GM10847 (cell line): Measurements from ENCODE around the gene ARHGAP8.

Experiments used
- POLR2A ChIP-seq: IDR thresholded peaks from 2 replicates; pipeline ENCODE4 v1.6.1; 2011; ENCODE audit not compliant: insufficient read length; ENCODE audit errors: extremely low read depth

ARHGAP8 gene

DNA sequence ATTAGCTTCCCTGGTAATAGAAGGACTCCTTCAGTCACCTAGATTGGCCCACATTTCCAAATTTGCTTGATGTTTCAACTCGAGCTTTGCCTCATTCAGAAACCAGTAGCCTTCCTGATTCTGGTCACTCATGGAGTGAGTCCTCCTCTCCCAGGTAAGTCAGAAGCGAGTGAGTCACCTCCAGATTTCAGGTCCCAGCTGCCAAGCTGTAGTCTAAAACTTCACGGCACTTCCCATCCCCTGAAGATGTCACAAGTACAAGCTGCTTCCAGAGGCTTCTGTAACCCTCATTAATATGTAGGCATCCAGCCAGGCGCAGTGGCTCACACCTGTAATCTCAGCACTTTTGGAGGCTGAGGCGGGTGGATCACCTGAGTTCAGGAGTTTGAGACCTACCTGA, 23.5 kb downstream of the ARHGAP8 start:
- TF ChIP-seq POLR2A = no peak

DNA sequence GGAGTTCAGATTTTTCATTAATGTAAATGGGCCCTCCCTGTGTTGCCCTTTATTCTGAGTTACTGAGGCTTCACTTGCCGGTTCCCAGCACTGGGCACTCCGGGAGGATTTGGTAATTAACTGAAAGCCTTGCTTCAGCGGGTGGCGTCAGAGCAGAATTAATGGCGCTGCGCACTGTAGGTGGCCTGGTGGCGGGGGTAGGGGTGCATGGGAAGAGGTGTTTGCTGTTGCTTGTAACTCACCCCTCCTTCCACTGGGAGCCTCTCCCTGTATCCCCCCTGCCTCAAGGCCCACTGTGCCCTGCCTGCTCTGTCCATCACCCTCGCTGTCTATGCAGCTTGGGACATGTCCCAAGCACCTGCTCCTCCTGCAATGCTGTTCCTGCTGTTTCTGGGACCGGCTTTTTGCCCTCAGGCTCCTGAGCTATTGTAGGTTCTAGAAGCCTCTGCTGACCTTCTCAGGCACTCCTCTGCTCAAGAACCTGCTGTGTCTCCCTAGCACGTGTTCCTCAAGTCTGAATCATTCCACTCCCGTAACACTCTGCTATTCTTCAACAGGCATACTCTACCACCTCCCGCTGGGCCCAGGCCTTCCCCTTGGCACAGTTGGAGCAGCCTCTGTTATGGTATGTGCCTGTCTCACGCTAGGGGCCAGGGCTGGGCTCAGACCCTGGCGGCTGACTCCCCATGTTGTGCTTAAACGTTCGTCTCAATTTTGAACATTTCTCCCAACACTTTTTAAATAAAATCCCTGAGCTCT, 24.4 kb downstream of the ARHGAP8 start:
- no peak for TF ChIP-seq POLR2A

- no peak for TF ChIP-seq POLR2A
These were observed 25.0 kb downstream of the ARHGAP8 start for GRCh38 chr22:44777364-44777755.

- TF ChIP-seq POLR2A = no peak
These were observed 28.6 kb downstream of the ARHGAP8 start for GRCh38 chr22:44780876-44781449.

DNA sequence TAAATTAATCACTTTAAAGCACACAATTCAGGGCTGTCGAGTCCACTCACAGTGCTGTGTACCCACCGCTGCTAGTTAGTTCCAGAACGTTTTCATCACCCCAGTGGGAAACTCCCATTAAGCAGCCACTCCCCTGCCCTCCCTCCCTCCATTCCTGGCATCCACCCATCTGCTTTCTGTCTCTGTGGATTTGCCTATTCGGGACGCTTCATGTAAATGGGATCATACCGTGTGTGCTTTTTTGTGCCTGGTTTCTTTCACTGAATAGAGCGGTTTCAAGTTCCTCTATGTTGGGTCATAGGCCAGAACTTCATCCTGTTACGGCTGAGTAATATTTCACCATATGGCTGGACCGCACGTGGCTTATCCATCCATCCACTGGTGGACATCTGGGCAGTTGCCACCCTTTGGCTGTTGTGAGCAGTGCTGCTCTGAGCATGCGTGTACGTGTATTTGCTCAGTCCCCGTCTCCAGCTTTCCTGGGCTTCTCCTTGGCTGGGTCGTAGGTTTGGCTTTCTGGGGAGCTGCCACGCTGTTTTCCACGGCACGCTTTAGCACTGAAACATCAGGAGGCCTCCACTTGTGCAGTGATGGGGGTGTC, 30.1 kb downstream of the ARHGAP8 start:
- TF ChIP-seq POLR2A = no peak

- no peak for TF ChIP-seq POLR2A
These were observed 30.7 kb downstream of the ARHGAP8 start for GRCh38 chr22:44783091-44783490.

GRCh38 chr22:44783581-44783980, 31.2 kb downstream of the ARHGAP8 start:
- no peak for TF ChIP-seq POLR2A

DNA sequence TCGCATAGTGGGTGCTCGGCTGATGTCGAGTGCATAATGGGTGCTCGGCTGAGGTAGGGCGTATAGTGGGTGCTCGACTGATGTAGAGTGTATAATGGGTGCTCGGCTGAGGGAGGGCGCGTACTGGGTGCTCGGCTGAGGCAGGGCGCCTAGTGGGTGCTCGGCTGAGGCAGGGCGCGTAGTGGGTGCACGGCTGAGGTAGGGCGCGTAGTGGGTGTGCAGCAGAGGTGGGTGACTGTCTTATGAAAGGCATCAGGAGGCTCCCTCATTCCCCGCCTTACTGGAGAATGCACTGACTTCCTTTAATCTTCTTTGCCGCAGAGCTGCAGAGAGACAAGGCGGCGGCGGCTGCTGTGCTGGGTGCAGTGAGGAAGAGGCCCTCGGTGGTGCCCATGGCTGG, 33.8 kb downstream of the ARHGAP8 start:
- TF ChIP-seq POLR2A = no peak

GRCh38 chr22:44786610-44787009, 34.2 kb downstream of the ARHGAP8 start:
- TF ChIP-seq POLR2A = no peak

DNA sequence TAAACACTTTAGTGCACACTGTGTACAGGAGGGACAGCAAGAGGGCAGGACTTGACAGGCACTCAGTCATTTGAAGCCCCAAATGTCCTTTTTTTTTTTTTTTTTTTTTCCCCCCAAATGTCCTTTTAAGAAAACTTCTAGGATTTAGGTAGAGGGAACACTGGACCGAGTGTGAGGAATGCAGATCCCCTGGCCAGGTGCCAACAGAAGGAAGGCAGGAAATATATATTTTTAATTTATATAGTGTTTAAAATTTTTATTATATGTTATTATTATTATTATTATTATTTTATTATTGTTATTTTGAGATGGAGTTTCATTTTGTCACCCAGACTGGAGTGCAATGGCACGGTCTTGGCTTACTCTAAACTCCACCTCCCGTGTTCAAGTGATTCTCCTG, 35.5 kb downstream of the ARHGAP8 start:
- TF ChIP-seq POLR2A = no peak

DNA sequence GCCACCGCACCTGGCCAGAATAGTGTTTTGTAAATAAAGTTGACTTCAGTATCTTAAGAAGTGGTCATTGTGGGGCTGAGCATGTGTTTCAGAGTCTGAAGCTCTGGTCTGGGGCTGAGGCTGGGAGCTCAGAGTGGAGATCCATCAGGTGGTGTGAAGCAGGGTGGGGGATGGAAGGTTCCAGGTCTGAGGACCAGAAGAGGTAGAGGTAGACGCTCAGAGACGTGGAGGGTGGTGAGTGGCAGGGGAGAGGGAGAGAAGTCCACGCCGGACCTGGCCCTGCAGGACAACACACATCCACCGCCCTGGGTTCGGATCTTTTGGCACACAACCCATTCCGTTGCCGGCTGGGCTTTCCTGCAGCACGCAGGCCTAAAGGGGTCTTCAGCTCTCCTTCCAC, 40.7 kb downstream of the ARHGAP8 start:
- TF ChIP-seq POLR2A = no peak

GRCh38 chr22:44793506-44794172, 41.3 kb downstream of the ARHGAP8 start:
- no peak for TF ChIP-seq POLR2A

DNA sequence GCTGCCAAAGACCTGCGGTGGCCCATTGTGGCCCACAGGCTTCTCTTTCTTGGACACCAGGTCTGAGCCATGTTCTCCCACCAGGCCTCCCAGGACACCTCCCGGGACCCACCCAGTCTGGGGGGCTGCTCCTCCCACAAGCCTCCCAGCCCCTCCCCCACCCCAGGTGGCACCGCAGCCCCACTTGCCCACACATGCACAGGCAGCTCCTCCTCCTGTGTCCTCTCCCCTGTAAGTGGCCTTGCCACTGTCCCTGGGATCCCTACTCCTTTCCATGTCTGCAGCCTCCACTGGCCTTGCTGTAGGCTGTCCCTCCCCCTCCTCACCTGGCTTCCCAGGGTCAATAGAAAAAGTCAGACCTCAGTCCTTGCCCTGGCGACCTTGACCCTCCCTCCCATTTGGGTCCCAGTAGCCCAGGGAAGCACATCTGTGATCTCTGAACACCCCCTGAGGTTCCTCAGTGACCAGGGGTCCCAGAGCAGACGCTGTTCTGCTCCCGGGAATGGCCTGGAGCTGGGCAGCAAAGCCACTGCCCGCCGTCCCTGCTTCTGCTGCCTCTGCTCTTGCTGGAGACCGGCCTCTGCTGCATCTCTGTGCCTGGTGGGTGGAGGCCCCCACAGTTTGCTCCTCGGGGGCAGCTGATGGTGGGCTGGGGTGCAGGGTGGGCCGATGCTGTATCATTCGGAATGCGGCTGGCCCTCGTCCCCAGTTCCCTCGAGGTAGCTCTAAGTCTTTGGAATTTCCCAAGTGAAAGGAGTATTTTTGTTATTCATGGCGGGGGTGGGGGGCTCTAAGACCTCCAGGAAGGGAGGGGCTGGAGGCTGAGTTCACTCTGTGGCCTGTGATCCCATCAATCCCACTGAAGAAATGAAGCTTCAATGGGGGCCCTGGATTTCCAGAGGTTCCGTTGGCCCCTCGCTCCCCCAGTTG, 43.6 kb downstream of the ARHGAP8 start:
- TF ChIP-seq POLR2A = no peak

DNA sequence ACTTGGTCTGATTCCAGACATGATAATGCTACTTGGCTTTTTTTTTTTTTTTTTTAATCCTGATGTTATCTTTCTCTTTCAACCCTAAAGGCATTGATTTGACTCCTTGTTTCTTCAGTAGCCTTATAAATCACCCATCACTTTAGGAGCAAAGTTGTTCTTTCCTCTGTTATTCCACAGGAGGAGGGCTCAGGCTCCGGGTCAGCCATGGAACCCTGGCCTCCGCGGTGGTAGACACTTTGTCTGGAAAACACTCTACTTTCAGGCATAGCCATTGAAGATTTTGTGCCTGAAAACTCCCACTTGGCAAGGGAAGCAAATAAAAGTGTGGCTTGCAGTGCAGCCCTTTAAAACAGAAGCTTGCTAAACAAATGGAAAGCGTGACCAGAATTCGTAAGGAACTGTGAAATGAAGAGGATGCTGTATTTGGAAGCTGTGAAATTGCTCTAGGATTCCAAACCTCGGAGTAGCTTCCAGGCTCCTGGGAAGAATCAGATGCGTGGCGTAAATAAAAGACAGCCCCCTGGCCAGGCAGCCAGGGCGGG, 44.9 kb downstream of the ARHGAP8 start:
- TF ChIP-seq POLR2A = no peak
